Measurements from ENCODE around the gene TRIP12. TPM values are rescaled to one million over a fixed set of nuclear protein-coding genes. Genes with fewer than 3 reads are reported as not detected.

Gene TRIP12
- total RNA-seq (2021), result 166 and 172 TPM in 2 replicates
- long read RNA-seq, full-length matches to known transcripts, result 4 of 65 reads
- long read RNA-seq, partial matches to known transcripts, result 40 of 65 reads
- long read RNA-seq, other reads (novel, unspliced or antisense), result 21 of 65 reads

DNA sequence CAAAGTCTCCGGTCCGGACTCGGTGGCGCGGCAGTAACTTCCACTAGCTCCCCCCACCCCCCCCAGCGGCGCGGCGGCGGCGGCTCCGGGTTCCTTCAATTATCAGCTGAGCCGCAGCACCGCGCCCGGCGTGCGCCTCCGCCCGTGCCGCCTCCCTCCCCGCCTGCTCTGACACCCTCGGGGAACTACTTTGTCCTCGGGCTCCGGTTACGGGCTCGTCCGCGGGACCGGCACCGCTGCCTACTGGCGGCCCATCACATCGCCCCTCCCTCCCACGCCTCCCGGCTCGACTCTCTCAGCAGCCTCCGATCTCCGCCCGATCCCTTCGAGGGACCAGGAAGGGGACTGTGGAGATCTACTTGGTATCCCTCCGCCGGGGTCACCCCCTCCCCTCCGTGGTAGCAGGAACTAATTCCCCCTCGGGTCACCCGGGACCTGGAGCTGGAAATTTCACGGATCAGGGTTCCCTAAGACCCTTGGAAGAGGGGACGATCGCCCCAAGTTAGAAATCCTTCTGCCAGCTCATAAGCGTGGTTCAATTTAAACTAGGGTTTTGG is at the start of gene TRIP12:
Gene TRIP12, minus strand, starts transcription at position 118 of the 557 bp plus-strand sequence. CDS start 41,930 bp downstream, outside the sequence.
- H3K14ac ChIP-seq (ENCODE audit: insufficient read depth, low read length), result peak within 1 kb of the TSS; percentile 75
- no peak within 1 kb of the TSS for H2BK12ac ChIP-seq (ENCODE audit: insufficient read length, low read depth, low read length)
- TF ChIP-seq, protein P1, sequence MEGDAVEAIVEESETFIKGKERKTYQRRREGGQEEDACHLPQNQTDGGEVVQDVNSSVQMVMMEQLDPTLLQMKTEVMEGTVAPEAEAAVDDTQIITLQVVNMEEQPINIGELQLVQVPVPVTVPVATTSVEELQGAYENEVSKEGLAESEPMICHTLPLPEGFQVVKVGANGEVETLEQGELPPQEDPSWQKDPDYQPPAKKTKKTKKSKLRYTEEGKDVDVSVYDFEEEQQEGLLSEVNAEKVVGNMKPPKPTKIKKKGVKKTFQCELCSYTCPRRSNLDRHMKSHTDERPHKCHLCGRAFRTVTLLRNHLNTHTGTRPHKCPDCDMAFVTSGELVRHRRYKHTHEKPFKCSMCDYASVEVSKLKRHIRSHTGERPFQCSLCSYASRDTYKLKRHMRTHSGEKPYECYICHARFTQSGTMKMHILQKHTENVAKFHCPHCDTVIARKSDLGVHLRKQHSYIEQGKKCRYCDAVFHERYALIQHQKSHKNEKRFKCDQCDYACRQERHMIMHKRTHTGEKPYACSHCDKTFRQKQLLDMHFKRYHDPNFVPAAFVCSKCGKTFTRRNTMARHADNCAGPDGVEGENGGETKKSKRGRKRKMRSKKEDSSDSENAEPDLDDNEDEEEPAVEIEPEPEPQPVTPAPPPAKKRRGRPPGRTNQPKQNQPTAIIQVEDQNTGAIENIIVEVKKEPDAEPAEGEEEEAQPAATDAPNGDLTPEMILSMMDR (conservative IDR thresholded peaks at IDR 0.05), result no peak
- WGBS (ENCODE audit: extremely low coverage, insufficient read length, low lambda C conversion rate), result no CpG with 5 or more reads among the region's 49 CpGs
- H4K91ac ChIP-seq (ENCODE audit: insufficient read length, low read depth, low read length), result no peak within 1 kb of the TSS
- Mint-ChIP-seq H3K27me3 (ENCODE audit: low read depth) (no peaks in the 10 kb centered on the region), H3K4me3 (peak within 1 kb of the TSS; percentile 97 to 100), H3K9me3 (no peaks in the 10 kb centered on the region; a peak in 1 of 5 replicates), H3K36me3 (ENCODE audit: insufficient read depth in 1 of 3, low read depth in 3 of 3) (peaks cover 9 to 19% (median 14%) of the 10 kb centered on the region in 3 experiments; a peak in 6 of 7 replicates), H3K27ac (peak within 1 kb of the TSS; percentile 98 to 99 (median 99)), H3K4me1 (peaks cover 11 to 16% of the 10 kb centered on the region in 2 experiments)
- H2BK15ac ChIP-seq (ENCODE audit: low read depth, low read length), result no peak within 1 kb of the TSS
- H4K20me1 ChIP-seq (ENCODE audit: control insufficient read depth, insufficient read depth, insufficient read length), result no peaks in the 10 kb centered on the region
- H3K9ac ChIP-seq (ENCODE audit: extremely low read depth, insufficient read length, low read length), result peak within 1 kb of the TSS; percentile 72
- no peaks in the 10 kb centered on the region for H3K9me3 ChIP-seq (ENCODE audit: control insufficient read depth, low read depth, low read length)
- peak within 1 kb of the TSS; percentile 100 for H3K4me2 ChIP-seq (ENCODE audit: insufficient read depth, insufficient read length, low read length)
- no peak within 1 kb of the TSS for H2AK5ac ChIP-seq (ENCODE audit: insufficient read length, low read length)
- peaks cover 29% of the 10 kb centered on the region; the same call in 1 of the 2 replicates for H3K79me2 ChIP-seq (ENCODE audit: insufficient read depth, low read length)
- H3K79me1 ChIP-seq (ENCODE audit: insufficient read depth, low read depth, low read length, poor library complexity, severe bottlenecking), result peaks cover 5% of the 10 kb centered on the region
- H3K4me1 ChIP-seq (ENCODE audit: insufficient read depth, low read length), result no peaks in the 10 kb centered on the region; the same call in 1 of the 2 replicates
- no peak within 1 kb of the TSS for H3K56ac ChIP-seq (ENCODE audit: insufficient read length, low read depth, low read length)
- no peak within 1 kb of the TSS for H2BK20ac ChIP-seq (ENCODE audit: low read depth, low read length, poor library complexity, severe bottlenecking)
- no peak within 1 kb of the TSS for H4K8ac ChIP-seq (replicated peaks; ENCODE audit: insufficient read length, low read depth, low read length)
- no peak within 1 kb of the TSS for H4K5ac ChIP-seq (ENCODE audit: insufficient read length, low read depth, low read length)
- no peak within 1 kb of the TSS for H3K23ac ChIP-seq (ENCODE audit: insufficient read length, low read depth, low read length)
- H3K4ac ChIP-seq (ENCODE audit: low read depth, low read length), result no peak within 1 kb of the TSS
- H2AFZ ChIP-seq (ENCODE audit: low read length), result peak within 1 kb of the TSS; percentile 100
- peak; percentile 94 for DNase-seq
- peak within 1 kb of the TSS; percentile 84 for H3K18ac ChIP-seq (ENCODE audit: insufficient read length, low read depth, low read length)
- no peaks in the 10 kb centered on the region for H3K27me3 ChIP-seq (ENCODE audit: insufficient read depth, low read length)
- peak within 1 kb of the TSS; percentile 46 for H3K27ac ChIP-seq (ENCODE audit: insufficient read length, low read depth, low read length)
- no peak within 1 kb of the TSS for H3T11ph ChIP-seq (ENCODE audit: low read length)
- H3K23me2 ChIP-seq (ENCODE audit: insufficient read length, low read depth, low read length, poor library complexity, severe bottlenecking), result peaks cover 17% of the 10 kb centered on the region
- no peak within 1 kb of the TSS for H2BK5ac ChIP-seq (ENCODE audit: insufficient read length, low read length)
- no peak within 1 kb of the TSS for H2BK120ac ChIP-seq (ENCODE audit: low read depth, low read length, poor library complexity, severe bottlenecking)

Measured in H9 (cell line).